Measurements from ENCODE around the gene PANX3. TPM values are rescaled to one million over a fixed set of nuclear protein-coding genes. Genes with fewer than 3 reads are reported as not detected.

PANX3 gene
- total RNA-seq, 1 experiment from 2014 or later = not detected

DNA sequence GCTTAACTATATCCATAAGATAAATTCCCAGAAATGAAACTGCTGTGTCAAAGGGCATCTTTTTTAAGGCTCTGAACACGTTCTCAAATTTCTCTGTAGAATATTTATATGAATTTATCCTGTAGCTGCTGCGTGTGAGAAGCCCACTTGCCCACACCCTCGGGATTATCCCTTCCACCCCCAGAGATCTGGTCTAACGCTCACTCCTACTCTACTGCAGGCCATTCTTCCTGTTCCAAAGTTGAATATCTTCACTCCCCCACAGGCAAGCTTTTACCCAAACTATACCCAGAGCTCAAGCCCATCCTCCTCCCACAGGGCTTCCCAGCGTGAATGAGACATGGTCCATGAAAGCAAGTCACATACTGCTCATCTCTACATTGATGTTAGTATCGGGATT is 37.4 kb downstream of the PANX3 start:
- Histone ChIP-seq H3K18ac (ENCODE audit: insufficient read length, low read depth, low read length) (no peak overlapping the region), H2AK5ac (ENCODE audit: insufficient read length, low read length) (no peak overlapping the region), H3K4ac (ENCODE audit: low read depth, low read length) (no peak overlapping the region), H3K4me1 (ENCODE audit: insufficient read depth, low read length) (no peaks in the 10 kb centered on the region), H3K23me2 (ENCODE audit: insufficient read length, low read depth, low read length, poor library complexity, severe bottlenecking) (no peaks in the 10 kb centered on the region), H3K9me3 (ENCODE audit: control insufficient read depth, low read depth, low read length) (no peaks in the 10 kb centered on the region), H4K91ac (ENCODE audit: insufficient read length, low read depth, low read length) (no peak overlapping the region), H3T11ph (ENCODE audit: low read length) (no peak overlapping the region), H3K56ac (ENCODE audit: insufficient read length, low read depth, low read length) (no peak overlapping the region), H3K79me2 (ENCODE audit: insufficient read depth, low read length) (no peaks in the 10 kb centered on the region), H3K27ac (ENCODE audit: insufficient read length, low read depth, low read length) (no peak overlapping the region), H3K27me3 (ENCODE audit: insufficient read depth, low read length) (peaks cover 3% of the 10 kb centered on the region; the same call in 1 of the 2 replicates), H3K4me2 (ENCODE audit: insufficient read depth, insufficient read length, low read length) (no peak overlapping the region), H3K9ac (ENCODE audit: extremely low read depth, insufficient read length, low read length) (no peak overlapping the region), H4K8ac (replicated peaks; ENCODE audit: insufficient read length, low read depth, low read length) (no peak overlapping the region), H2BK15ac (ENCODE audit: low read depth, low read length) (no peak overlapping the region), H2BK20ac (ENCODE audit: low read depth, low read length, poor library complexity, severe bottlenecking) (no peak overlapping the region), H3K14ac (ENCODE audit: insufficient read depth, low read length) (no peak overlapping the region), H2BK5ac (ENCODE audit: insufficient read length, low read length) (no peak overlapping the region), H3K23ac (ENCODE audit: insufficient read length, low read depth, low read length) (no peak overlapping the region), H4K20me1 (ENCODE audit: control insufficient read depth, insufficient read depth, insufficient read length) (no peaks in the 10 kb centered on the region), H3K79me1 (ENCODE audit: insufficient read depth, low read depth, low read length, poor library complexity, severe bottlenecking) (no peaks in the 10 kb centered on the region), H2BK120ac (ENCODE audit: low read depth, low read length, poor library complexity, severe bottlenecking) (no peak overlapping the region), H4K5ac (ENCODE audit: insufficient read length, low read depth, low read length) (no peak overlapping the region), H2AFZ (ENCODE audit: low read length) (no peak overlapping the region), H2BK12ac (ENCODE audit: insufficient read length, low read depth, low read length) (no peak overlapping the region)
- Mint-ChIP-seq H3K36me3 (ENCODE audit: insufficient read depth in 1 of 3, low read depth in 3 of 3) (no peaks in the 10 kb centered on the region), H3K4me1 (peaks cover 5% of the 10 kb centered on the region in 2 experiments), H3K27me3 (ENCODE audit: low read depth) (peaks cover 2% of the 10 kb centered on the region), H3K9me3 (no peaks in the 10 kb centered on the region), H3K4me3 (no peak overlapping the region; a peak in 1 of 5 replicates), H3K27ac (no peak overlapping the region)
- no CpG with 5 or more reads among the region's 6 CpGs for WGBS (ENCODE audit: extremely low coverage, insufficient read length, low lambda C conversion rate)
- no peak for DNase-seq
- no peak for TF ChIP-seq CTCF (conservative IDR thresholded peaks at IDR 0.05)
